ENCODE measurements around the gene DLD. TPM values are rescaled to one million over a fixed set of nuclear protein-coding genes. Genes with fewer than 3 reads are reported as not detected.
"Not testable (repeated sequence)": the region's sequence is repeated elsewhere in the genome, so short reads cannot be mapped to it uniquely, and the experiment has no call there.

The DLD gene
- total RNA-seq, 1 experiment from 2014 or later: 113 TPM

GRCh38 chr7:107884066-107884818, 6.7 kb upstream of the DLD start:
- no peak for DNase-seq (ENCODE audit: low read depth in 1 of 2, low spot score in 2 of 2)
- H3K36me3 ChIP-seq: no peaks in the 10 kb centered on the region
- H3K27ac ChIP-seq: no peak overlapping the region
- no peaks in the 10 kb centered on the region for H3K4me1 ChIP-seq (replicated peaks)
- H3K9me3 ChIP-seq (replicated peaks): no peaks in the 10 kb centered on the region
- no peaks in the 10 kb centered on the region for H3K27me3 ChIP-seq (replicated peaks)
- no peak overlapping the region for H3K4me3 ChIP-seq

GRCh38 chr7:107887827-107888226, 3.2 kb upstream of the DLD start:
- not testable (repeated sequence) for H3K27ac ChIP-seq; H3K27me3 ChIP-seq (replicated peaks); H3K4me3 ChIP-seq; DNase-seq (ENCODE audit: low read depth in 1 of 2, low spot score in 2 of 2); H3K36me3 ChIP-seq; H3K9me3 ChIP-seq (replicated peaks)
- H3K4me1 ChIP-seq (replicated peaks): peaks cover 11% of the 10 kb centered on the region

- Histone ChIP-seq H3K4me1 (replicated peaks) (peaks cover 11% of the 10 kb centered on the region), H3K27ac (no peak overlapping the region), H3K9me3 (replicated peaks) (no peaks in the 10 kb centered on the region), H3K27me3 (replicated peaks) (no peaks in the 10 kb centered on the region), H3K4me3 (no peak overlapping the region), H3K36me3 (peaks cover 25% of the 10 kb centered on the region)
- no peak for DNase-seq (ENCODE audit: low read depth in 1 of 2, low spot score in 2 of 2)
These were observed 991 bp upstream of the DLD start for GRCh38 chr7:107889992-107890391.

- H3K36me3 ChIP-seq: peaks cover 30% of the 10 kb centered on the region
- peak overlapping the region; percentile 71 for H3K4me3 ChIP-seq
- H3K27me3 ChIP-seq (replicated peaks): no peaks in the 10 kb centered on the region
- no peaks in the 10 kb centered on the region for H3K9me3 ChIP-seq (replicated peaks)
- no peak for DNase-seq (ENCODE audit: low read depth in 1 of 2, low spot score in 2 of 2)
- H3K4me1 ChIP-seq (replicated peaks): peaks cover 11% of the 10 kb centered on the region
- H3K27ac ChIP-seq: peak overlapping the region; percentile 72
These were observed 456 bp upstream of the DLD start for GRCh38 chr7:107890493-107890961.

- Histone ChIP-seq H3K4me1 (replicated peaks) (peaks cover 11% of the 10 kb centered on the region), H3K9me3 (replicated peaks) (no peaks in the 10 kb centered on the region), H3K27me3 (replicated peaks) (no peaks in the 10 kb centered on the region), H3K27ac (peak overlapping the region; percentile 72), H3K4me3 (peak overlapping the region; percentile 71), H3K36me3 (peaks cover 40% of the 10 kb centered on the region)
- DNase-seq (ENCODE audit: low read depth in 1 of 2, low spot score in 2 of 2): no peak
These were observed 818 bp downstream of the DLD start for GRCh38 chr7:107891636-107892366.

- not testable (repeated sequence) for H3K4me3 ChIP-seq; H3K27me3 ChIP-seq (replicated peaks); H3K9me3 ChIP-seq (replicated peaks); H3K27ac ChIP-seq; DNase-seq (ENCODE audit: low read depth in 1 of 2, low spot score in 2 of 2)
- peaks cover 11% of the 10 kb centered on the region for H3K4me1 ChIP-seq (replicated peaks)
- H3K36me3 ChIP-seq: peaks cover 44% of the 10 kb centered on the region
These were observed 1.4 kb downstream of the DLD start for GRCh38 chr7:107892367-107892741.

GRCh38 chr7:107898997-107899594, 8.1 kb downstream of the DLD start:
- Histone ChIP-seq H3K4me1 (replicated peaks) (0 out of 2 replicates have a peak, but pooled peaks cover 7% of the 10 kb centered on the region), H3K27me3 (replicated peaks) (no peaks in the 10 kb centered on the region)

GRCh38 chr7:107900496-107901015, 9.6 kb downstream of the DLD start:
- no peaks in the 10 kb centered on the region for H3K9me3 ChIP-seq (replicated peaks)
- no peak overlapping the region for H3K27ac ChIP-seq
- no peak overlapping the region for H3K4me3 ChIP-seq
- H3K4me1 ChIP-seq (replicated peaks): 0 out of 2 replicates have a peak, but pooled peaks cover 7% of the 10 kb centered on the region
- no peaks in the 10 kb centered on the region for H3K27me3 ChIP-seq (replicated peaks)
- H3K36me3 ChIP-seq: peaks cover 48% of the 10 kb centered on the region
- no peak for DNase-seq (ENCODE audit: low read depth in 1 of 2, low spot score in 2 of 2)

More at GRCh38 chr7:107898997-107899594, 8.1 kb downstream of the DLD start:
- no peak for DNase-seq (ENCODE audit: low read depth in 1 of 2, low spot score in 2 of 2)
- H3K4me3 ChIP-seq: no peak overlapping the region
- no peaks in the 10 kb centered on the region for H3K9me3 ChIP-seq (replicated peaks)
- H3K36me3 ChIP-seq: peaks cover 49% of the 10 kb centered on the region
- no peak overlapping the region for H3K27ac ChIP-seq

GRCh38 chr7:107902381-107902780, 11.4 kb downstream of the DLD start:
- H3K36me3 ChIP-seq: peaks cover 53% of the 10 kb centered on the region
- no peak overlapping the region for H3K4me3 ChIP-seq
- peak in 1 of 2 experiments; percentile 37 for DNase-seq (ENCODE audit: low read depth in 1 of 2, low spot score in 2 of 2)
- H3K27ac ChIP-seq: no peak overlapping the region
- no peaks in the 10 kb centered on the region for H3K9me3 ChIP-seq (replicated peaks)
- 0 out of 2 replicates have a peak, but pooled peaks cover 7% of the 10 kb centered on the region for H3K4me1 ChIP-seq (replicated peaks)
- no peaks in the 10 kb centered on the region for H3K27me3 ChIP-seq (replicated peaks)

- Histone ChIP-seq H3K27me3 (replicated peaks) (no peaks in the 10 kb centered on the region), H3K36me3 (peaks cover 88% of the 10 kb centered on the region), H3K4me3 (no peak overlapping the region)
These were observed 16.8 kb downstream of the DLD start for GRCh38 chr7:107907790-107908189.

GRCh38 chr7:107909445-107909844, 18.5 kb downstream of the DLD start:
- no peak for DNase-seq (ENCODE audit: low read depth in 1 of 2, low spot score in 2 of 2)
- no peak overlapping the region for H3K4me3 ChIP-seq
- no peaks in the 10 kb centered on the region for H3K4me1 ChIP-seq (replicated peaks)
- H3K9me3 ChIP-seq (replicated peaks): no peaks in the 10 kb centered on the region
- H3K36me3 ChIP-seq: peaks cover 82% of the 10 kb centered on the region
- H3K27me3 ChIP-seq (replicated peaks): no peaks in the 10 kb centered on the region
- H3K27ac ChIP-seq: no peak overlapping the region

More at GRCh38 chr7:107907790-107908189, 16.8 kb downstream of the DLD start:
- Histone ChIP-seq H3K27ac (no peak overlapping the region), H3K4me1 (replicated peaks) (no peaks in the 10 kb centered on the region), H3K9me3 (replicated peaks) (no peaks in the 10 kb centered on the region)
- no peak for DNase-seq (ENCODE audit: low read depth in 1 of 2, low spot score in 2 of 2)

- Histone ChIP-seq H3K9me3 (replicated peaks) (no peaks in the 10 kb centered on the region), H3K27me3 (replicated peaks) (no peaks in the 10 kb centered on the region), H3K4me1 (replicated peaks) (no peaks in the 10 kb centered on the region), H3K4me3 (no peak overlapping the region), H3K27ac (no peak overlapping the region), H3K36me3 (peaks cover 76% of the 10 kb centered on the region)
- DNase-seq (ENCODE audit: low read depth in 1 of 2, low spot score in 2 of 2): no peak
These were observed 21.0 kb downstream of the DLD start for GRCh38 chr7:107911981-107912380.

- no peak overlapping the region for H3K4me3 ChIP-seq
- no peak for DNase-seq (ENCODE audit: low read depth in 1 of 2, low spot score in 2 of 2)
- no peak overlapping the region for H3K27ac ChIP-seq
- no peaks in the 10 kb centered on the region for H3K4me1 ChIP-seq (replicated peaks)
- H3K36me3 ChIP-seq: peaks cover 83% of the 10 kb centered on the region
- no peaks in the 10 kb centered on the region for H3K27me3 ChIP-seq (replicated peaks)
- no peaks in the 10 kb centered on the region for H3K9me3 ChIP-seq (replicated peaks)
These were observed 22.9 kb downstream of the DLD start for GRCh38 chr7:107913851-107914250.

All from SJSA1 (cell line).